ENCODE results near the gene CD300H.

GRCh38 chr17:74527081-74527480, 40.2 kb downstream of the CD300H start:
- no peak for TF ChIP-seq CTCF (IDR thresholded peaks at IDR 0.05)
- no peak for TF ChIP-seq POLR2A (IDR thresholded peaks at IDR 0.05)
- no peak for TF ChIP-seq EP300 (IDR thresholded peaks at IDR 0.05)

Data from tibial nerve (tissue), 4 donors.